Measurements from ENCODE around the gene RTN4R.

RTN4R gene

DNA sequence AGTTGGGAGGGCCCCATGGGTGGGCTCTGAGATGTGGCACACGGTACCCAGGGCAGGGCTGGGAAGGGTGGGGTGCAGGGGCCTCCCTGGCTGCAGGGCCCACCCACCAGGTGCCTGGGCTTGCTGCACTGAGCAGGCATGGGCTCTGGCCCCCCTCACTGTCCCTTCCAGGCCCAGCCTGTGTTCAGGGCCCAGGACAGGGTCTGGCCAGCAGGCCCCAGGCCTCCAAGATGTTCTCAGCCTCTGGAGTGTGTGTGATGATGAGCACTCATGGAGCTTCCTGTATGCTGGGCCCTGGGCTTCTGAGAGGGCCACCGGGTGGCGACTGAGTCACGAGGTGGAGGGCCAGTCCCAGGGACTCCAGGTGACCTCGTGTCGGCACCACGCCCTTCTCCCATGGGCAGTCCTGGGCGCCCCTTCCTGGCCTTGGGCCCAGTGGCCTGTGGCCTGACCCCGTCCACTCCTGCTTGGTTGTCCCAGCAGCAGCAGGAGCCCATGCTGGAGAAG lies 61.4 kb downstream of the RTN4R start:
- no peaks in the 10 kb centered on the region for H3K27me3 ChIP-seq (ENCODE audit: insufficient read depth, low read length, poor library complexity)
- TF ChIP-seq, protein P1, sequence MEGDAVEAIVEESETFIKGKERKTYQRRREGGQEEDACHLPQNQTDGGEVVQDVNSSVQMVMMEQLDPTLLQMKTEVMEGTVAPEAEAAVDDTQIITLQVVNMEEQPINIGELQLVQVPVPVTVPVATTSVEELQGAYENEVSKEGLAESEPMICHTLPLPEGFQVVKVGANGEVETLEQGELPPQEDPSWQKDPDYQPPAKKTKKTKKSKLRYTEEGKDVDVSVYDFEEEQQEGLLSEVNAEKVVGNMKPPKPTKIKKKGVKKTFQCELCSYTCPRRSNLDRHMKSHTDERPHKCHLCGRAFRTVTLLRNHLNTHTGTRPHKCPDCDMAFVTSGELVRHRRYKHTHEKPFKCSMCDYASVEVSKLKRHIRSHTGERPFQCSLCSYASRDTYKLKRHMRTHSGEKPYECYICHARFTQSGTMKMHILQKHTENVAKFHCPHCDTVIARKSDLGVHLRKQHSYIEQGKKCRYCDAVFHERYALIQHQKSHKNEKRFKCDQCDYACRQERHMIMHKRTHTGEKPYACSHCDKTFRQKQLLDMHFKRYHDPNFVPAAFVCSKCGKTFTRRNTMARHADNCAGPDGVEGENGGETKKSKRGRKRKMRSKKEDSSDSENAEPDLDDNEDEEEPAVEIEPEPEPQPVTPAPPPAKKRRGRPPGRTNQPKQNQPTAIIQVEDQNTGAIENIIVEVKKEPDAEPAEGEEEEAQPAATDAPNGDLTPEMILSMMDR (IDR thresholded peaks at IDR 0.05; ENCODE audit: borderline replicate concordance, extremely low read depth, low read length, poor library complexity, severe bottlenecking), result peak; percentile 35
- no peak for TF ChIP-seq EZH2 (IDR thresholded peaks at IDR 0.05; ENCODE audit: borderline replicate concordance, low read depth, low read length, severe bottlenecking)
- DNase-seq, result peak; percentile 22
- H3K4me1 ChIP-seq (ENCODE audit: insufficient read depth, low read length), result peaks cover 19% of the 10 kb centered on the region
- H3K9ac ChIP-seq (ENCODE audit: low read depth, low read length), result peak overlapping the region; percentile 62
- no peaks in the 10 kb centered on the region for H3K36me3 ChIP-seq (ENCODE audit: insufficient read depth, low read length)
- H2AFZ ChIP-seq (ENCODE audit: low read depth, low read length), result peak overlapping the region; percentile 70; the same call in 1 of the 2 replicates
- peak overlapping the region; percentile 76 for H3K27ac ChIP-seq (ENCODE audit: low read length)
- H3K4me3 ChIP-seq (ENCODE audit: low read depth in 1 of 2, low read length in 2 of 2), result peak overlapping the region; percentile 48 to 69; a peak in 3 of 4 replicates
- peak overlapping the region; percentile 74 for H3K4me2 ChIP-seq (ENCODE audit: insufficient read depth, low read length)
- ATAC-seq (ENCODE audit: insufficient read depth, low read depth), result peak; percentile 62
- no peaks in the 10 kb centered on the region for H3K9me3 ChIP-seq (ENCODE audit: insufficient read depth, low read length, severe bottlenecking)
- H4K20me1 ChIP-seq (ENCODE audit: insufficient read depth, low read length), result no peaks in the 10 kb centered on the region
- H3K79me2 ChIP-seq (ENCODE audit: insufficient read depth, low read length), result peaks cover 8% of the 10 kb centered on the region

DNA sequence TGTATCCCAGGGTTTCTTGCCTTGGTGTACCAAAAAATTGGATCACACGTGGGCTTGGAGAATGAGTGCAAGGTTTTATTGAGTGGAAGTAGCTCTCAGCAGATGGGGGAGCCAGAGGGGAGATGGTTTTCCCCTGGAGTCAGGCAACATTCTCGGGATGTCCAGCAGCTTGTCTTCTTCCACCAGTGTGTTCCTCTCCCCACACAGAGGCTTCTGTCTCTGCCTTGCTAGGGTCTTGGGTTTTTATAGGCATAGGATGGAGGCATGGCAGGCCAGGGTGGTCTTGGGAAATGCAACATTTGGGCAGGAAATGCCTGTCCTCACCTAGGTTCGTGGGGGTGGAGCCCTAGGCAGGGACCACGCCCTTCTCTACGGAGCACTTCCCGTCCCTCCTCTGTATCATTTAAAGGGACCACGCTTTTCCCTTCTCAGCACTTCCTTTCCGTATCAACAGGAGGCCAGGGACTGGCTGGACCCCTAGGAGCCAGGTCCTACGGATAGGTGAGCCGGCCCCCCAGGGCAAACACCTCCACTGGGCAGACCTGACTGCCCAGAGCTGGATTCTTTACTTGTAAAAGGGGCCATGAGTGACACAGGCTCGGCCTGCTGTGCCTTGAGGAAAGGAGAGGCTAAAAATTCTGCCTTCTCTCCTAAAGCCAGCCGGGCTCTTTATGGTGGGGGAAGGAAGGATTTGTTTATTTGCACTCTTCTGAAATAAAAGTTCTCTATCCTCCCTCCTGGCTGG lies 62.0 kb downstream of the RTN4R start:
- Histone ChIP-seq H3K27me3 (ENCODE audit: insufficient read depth, low read length, poor library complexity) (no peaks in the 10 kb centered on the region), H3K4me2 (ENCODE audit: insufficient read depth, low read length) (peak overlapping the region; percentile 74), H3K36me3 (ENCODE audit: insufficient read depth, low read length) (no peaks in the 10 kb centered on the region), H3K79me2 (ENCODE audit: insufficient read depth, low read length) (peaks cover 8% of the 10 kb centered on the region), H3K9ac (ENCODE audit: low read depth, low read length) (peak overlapping the region; percentile 62), H3K9me3 (ENCODE audit: insufficient read depth, low read length, severe bottlenecking) (no peaks in the 10 kb centered on the region), H3K4me1 (ENCODE audit: insufficient read depth, low read length) (peaks cover 19% of the 10 kb centered on the region), H4K20me1 (ENCODE audit: insufficient read depth, low read length) (no peaks in the 10 kb centered on the region), H3K27ac (ENCODE audit: low read length) (peak overlapping the region; percentile 76), H3K4me3 (ENCODE audit: low read depth in 1 of 2, low read length in 2 of 2) (peak overlapping the region; percentile 48 to 69; a peak in 3 of 4 replicates), H2AFZ (ENCODE audit: low read depth, low read length) (peak overlapping the region; percentile 70; the same call in 1 of the 2 replicates)
- TF ChIP-seq EZH2 (IDR thresholded peaks at IDR 0.05; ENCODE audit: borderline replicate concordance, low read depth, low read length, severe bottlenecking), result no peak
- TF ChIP-seq, protein P1 (IDR thresholded peaks at IDR 0.05; ENCODE audit: borderline replicate concordance, extremely low read depth, low read length, poor library complexity, severe bottlenecking), result no peak
- DNase-seq (peak; percentile 77), ATAC-seq (ENCODE audit: insufficient read depth, low read depth) (peak; percentile 90)

DNA sequence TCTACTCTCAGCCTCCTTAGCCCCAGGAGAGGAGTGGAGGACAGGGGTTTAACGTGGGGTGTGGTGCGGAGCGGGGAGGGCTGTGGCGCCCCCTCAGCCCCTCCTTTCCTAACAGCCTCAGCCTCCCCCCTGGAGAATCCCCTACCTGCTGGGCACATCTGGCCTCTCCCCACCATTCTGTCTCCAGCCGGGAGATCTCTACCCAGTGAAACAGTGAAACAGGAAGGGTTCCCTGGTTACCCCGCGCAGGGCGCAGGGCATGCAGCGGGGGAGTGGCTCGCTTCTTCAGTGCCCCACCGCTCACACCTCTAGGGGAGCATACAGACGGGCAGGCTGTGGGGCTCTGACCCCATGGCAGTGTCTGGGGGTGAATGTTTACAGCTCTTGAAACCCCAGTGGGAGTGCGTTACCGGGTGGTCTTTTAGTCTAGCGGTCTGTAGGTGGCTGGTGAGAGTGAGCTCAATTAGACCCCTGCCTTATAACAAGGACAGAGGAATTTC lies 62.6 kb downstream of the RTN4R start:
- no peak overlapping the region for H3K9ac ChIP-seq (ENCODE audit: low read depth, low read length)

More for the DNA sequence above, 62.6 kb downstream of the RTN4R start:
- H3K4me3 ChIP-seq (ENCODE audit: low read depth in 1 of 2, low read length in 2 of 2), result peak overlapping the region in 1 of 2 experiments; percentile 69; a peak in 2 of 4 replicates
- DNase-seq (no peak), ATAC-seq (ENCODE audit: insufficient read depth, low read depth) (no peak)
- TF ChIP-seq, protein P1 (IDR thresholded peaks at IDR 0.05; ENCODE audit: borderline replicate concordance, extremely low read depth, low read length, poor library complexity, severe bottlenecking), result no peak
- no peak for TF ChIP-seq EZH2 (IDR thresholded peaks at IDR 0.05; ENCODE audit: borderline replicate concordance, low read depth, low read length, severe bottlenecking)
- H3K4me2 ChIP-seq (ENCODE audit: insufficient read depth, low read length), result peak overlapping the region; percentile 74; the same call in 1 of the 2 replicates
- H3K79me2 ChIP-seq (ENCODE audit: insufficient read depth, low read length), result peaks cover 8% of the 10 kb centered on the region
- H4K20me1 ChIP-seq (ENCODE audit: insufficient read depth, low read length), result no peaks in the 10 kb centered on the region
- no peaks in the 10 kb centered on the region for H3K36me3 ChIP-seq (ENCODE audit: insufficient read depth, low read length)
- H3K9me3 ChIP-seq (ENCODE audit: insufficient read depth, low read length, severe bottlenecking), result no peaks in the 10 kb centered on the region
- H3K27ac ChIP-seq (ENCODE audit: low read length), result peak overlapping the region; percentile 76
- peak overlapping the region; percentile 70; the same call in 1 of the 2 replicates for H2AFZ ChIP-seq (ENCODE audit: low read depth, low read length)
- H3K27me3 ChIP-seq (ENCODE audit: insufficient read depth, low read length, poor library complexity), result no peaks in the 10 kb centered on the region
- H3K4me1 ChIP-seq (ENCODE audit: insufficient read depth, low read length), result peaks cover 19% of the 10 kb centered on the region

All from DND-41 (cell line).